GM23248 (cell line): ENCODE results near the gene LYRM1. TPM values are rescaled to one million over a fixed set of nuclear protein-coding genes. Genes with fewer than 3 reads are reported as not detected.
A peak's percentile ranks its signal among the peaks of the same experiment; 100 is the strongest.

Experiments used
- DNase-seq: peaks from one replicate; pipeline ENCODE4 v3.0.0-alpha.2; 2015
- H2AFZ ChIP-seq: fragments of 200-600 bp; sonication (generic); 2 replicates; pipeline ENCODE4 v1.6.1; 2016; ENCODE audit warnings: antibody characterized with exemption
- H3F3A ChIP-seq: fragments of 200-600 bp; sonication (generic); 2 replicates; pipeline ENCODE4 v1.6.1; 2016; ENCODE audit warnings: mild to moderate bottlenecking, antibody characterized with exemption, mixed run types; ENCODE audit not compliant: insufficient read depth
- H3K27ac ChIP-seq: fragments of 200-600 bp; sonication (generic); 2 replicates; pipeline ENCODE4 v1.5.1; 2016; ENCODE audit warnings: mild to moderate bottlenecking
- H3K27me3 ChIP-seq: fragments of 200-600 bp; sonication (generic); replicated peaks from 2 replicates; pipeline ENCODE4 v1.6.1; 2016; ENCODE audit warnings: mild to moderate bottlenecking; ENCODE audit not compliant: insufficient read depth
- H3K36me3 ChIP-seq: fragments of 200-600 bp; sonication (generic); 2 replicates; pipeline ENCODE4 v1.6.1; 2016; ENCODE audit warnings: low read depth, mild to moderate bottlenecking
- H3K4me1 ChIP-seq: fragments of 200-600 bp; sonication (generic); 2 replicates; pipeline ENCODE4 v1.6.1; 2016; ENCODE audit warnings: mild to moderate bottlenecking; ENCODE audit not compliant: insufficient read depth
- H3K4me2 ChIP-seq: fragments of 200-600 bp; sonication (generic); one replicate; pipeline ENCODE4 v1.6.1; 2016; ENCODE audit warnings: mild to moderate bottlenecking; ENCODE audit not compliant: unreplicated experiment
- H3K4me3 ChIP-seq: fragments of 200-600 bp; sonication (generic); 2 replicates; pipeline ENCODE4 v1.5.1; 2016; ENCODE audit warnings: mild to moderate bottlenecking
- H3K79me2 ChIP-seq: fragments of 200-600 bp; sonication (generic); 2 replicates; pipeline ENCODE4 v1.6.1; 2016; ENCODE audit warnings: mild to moderate bottlenecking; ENCODE audit not compliant: insufficient read depth
- H3K9ac ChIP-seq: fragments of 200-600 bp; sonication (generic); 2 replicates; pipeline ENCODE4 v1.6.1; 2016; ENCODE audit warnings: mild to moderate bottlenecking
- H3K9me2 ChIP-seq: fragments of 200-600 bp; sonication (generic); 2 replicates; pipeline ENCODE4 v1.6.1; 2016; ENCODE audit warnings: mixed run types, mild to moderate bottlenecking, moderate library complexity; ENCODE audit not compliant: insufficient read depth
- H3K9me3 ChIP-seq: fragments of 200-600 bp; sonication (generic); one replicate; pipeline ENCODE4 v1.6.1; 2017; ENCODE audit warnings: low read depth
- H4K20me1 ChIP-seq: fragments of 200-600 bp; sonication (generic); 2 replicates; pipeline ENCODE4 v1.6.0; 2016; ENCODE audit not compliant: insufficient read depth
- EZH2 ChIP-seq: fragments of 200-600 bp; sonication (generic); IDR thresholded peaks from 2 replicates; pipeline ENCODE4 v1.6.1; 2018; ENCODE audit warnings: antibody characterized with exemption, mild to moderate bottlenecking; ENCODE audit not compliant: insufficient read depth, poor library complexity, severe bottlenecking
- EZH2phosphoT487 ChIP-seq: fragments of 200-600 bp; sonication (generic); IDR thresholded peaks from 2 replicates; pipeline ENCODE4 v1.6.1; 2018; ENCODE audit warnings: antibody characterized with exemption, moderate library complexity, mild to moderate bottlenecking, low read depth; ENCODE audit not compliant: insufficient read depth
- WGBS, 2 experiments: methylation state at CpG; one replicate each; pipeline ENCODE4 v1.1.6; 2015 to 2017; ENCODE audit warnings: low lambda C conversion rate in 2 of 2, low coverage in 1 of 2; ENCODE audit errors: missing lambda C conversion rate in 2 of 2; 5-methylcytosine and 5-hydroxymethylcytosine counted together
- in situ Hi-C: fragments of 300-500 bp; cut with MboI; formaldehyde crosslinking; loops from 2 replicates; pipeline ENCODE4 v1.15.0; 2020
- polyA plus RNA-seq: library from polyadenylated mRNA; unstranded; fragments of >200 nt; fragmentation: Nextera tagmentation; extraction: Ambion mirVana; gene quantifications from 2 replicates; pipeline ENCODE4 v1.2.1, GENCODE V29; 2016
- total RNA-seq: library from RNA; depleted of rRNA; stranded (reverse); fragments of >200 nt; shearing (Covaris generic); gene quantifications from 2 replicates; pipeline ENCODE4 v1.2.3, GENCODE V29; 2014

The LYRM1 gene
- total and polyA plus RNA-seq, 2 experiments from 2014 or later, result 32.1 to 40.9 TPM

- H3K36me3 ChIP-seq, result peaks cover 20% of the 10 kb centered on the region
- H3K4me3 ChIP-seq, result peak overlapping the region; percentile 88
- peaks cover 91% of the 10 kb centered on the region for H3K79me2 ChIP-seq
- no peaks in the 10 kb centered on the region for H3K9me2 ChIP-seq
- DNase-seq, result peak; percentile 48
- H3K27ac ChIP-seq, result peak overlapping the region; percentile 97
- no peak overlapping the region for H2AFZ ChIP-seq
- no peaks in the 10 kb centered on the region for H3K27me3 ChIP-seq
- in situ Hi-C loops, result no loop called here
- H3K9me3 ChIP-seq, result no peaks in the 10 kb centered on the region
- WGBS, 2 experiments, result 0 to 1% methylated on average over 10 to 21 of the region's 23 CpGs
- peaks cover 15% of the 10 kb centered on the region for H4K20me1 ChIP-seq
- H3K4me1 ChIP-seq, result peaks cover 49% of the 10 kb centered on the region
- H3F3A ChIP-seq, result peaks cover 64% of the 10 kb centered on the region
- H3K4me2 ChIP-seq, result peak overlapping the region; percentile 100
- peak overlapping the region; percentile 98 for H3K9ac ChIP-seq
- no peak for TF ChIP-seq EZH2
- TF ChIP-seq EZH2phosphoT487, result no peak
These were observed 883 bp upstream of the LYRM1 start for GRCh38 chr16:20899477-20900298.

GRCh38 chr16:20901068-20901435 is 481 bp downstream of the LYRM1 start:
- Histone ChIP-seq H3K9me2 (no peaks in the 10 kb centered on the region), H3F3A (peaks cover 78% of the 10 kb centered on the region), H3K36me3 (peaks cover 13% of the 10 kb centered on the region), H2AFZ (peak overlapping the region; percentile 75), H3K4me1 (peaks cover 63% of the 10 kb centered on the region), H3K4me3 (peak overlapping the region; percentile 88), H3K9ac (peak overlapping the region; percentile 98), H3K27me3 (no peaks in the 10 kb centered on the region), H3K79me2 (peaks cover 77% of the 10 kb centered on the region), H4K20me1 (peaks cover 15% of the 10 kb centered on the region), H3K9me3 (no peaks in the 10 kb centered on the region), H3K27ac (peak overlapping the region; percentile 97), H3K4me2 (peak overlapping the region; percentile 96)
- in situ Hi-C loops, result no loop called here
- WGBS, 2 experiments, result 1 to 2% methylated on average over 20 of the region's 20 CpGs
- no peak for DNase-seq
- TF ChIP-seq EZH2phosphoT487 (no peak), EZH2 (no peak)

GRCh38 chr16:20901436-20902112 is 1.0 kb downstream of the LYRM1 start:
- H3K4me2 ChIP-seq, result peak overlapping the region; percentile 96
- no peaks in the 10 kb centered on the region for H3K9me3 ChIP-seq
- peak; percentile 77 for DNase-seq
- H3K36me3 ChIP-seq, result peaks cover 9% of the 10 kb centered on the region; the same call in 1 of the 2 replicates
- H3K4me3 ChIP-seq, result peak overlapping the region; percentile 88
- in situ Hi-C loops, result no loop called here
- 46% methylated on average over 27 of the region's 27 CpGs for WGBS, 2 experiments
- no peaks in the 10 kb centered on the region for H3K9me2 ChIP-seq
- H3K4me1 ChIP-seq, result peaks cover 66% of the 10 kb centered on the region
- peak overlapping the region; percentile 75 for H2AFZ ChIP-seq
- TF ChIP-seq EZH2, result no peak
- TF ChIP-seq EZH2phosphoT487, result no peak
- peaks cover 80% of the 10 kb centered on the region for H3F3A ChIP-seq
- H3K9ac ChIP-seq, result peak overlapping the region; percentile 98
- peaks cover 72% of the 10 kb centered on the region for H3K79me2 ChIP-seq
- H3K27me3 ChIP-seq, result no peaks in the 10 kb centered on the region
- peak overlapping the region; percentile 97 for H3K27ac ChIP-seq
- H4K20me1 ChIP-seq, result peaks cover 14% of the 10 kb centered on the region

GRCh38 chr16:20902426-20902825 is 1.9 kb downstream of the LYRM1 start:
- Histone ChIP-seq H3K4me3 (no peak overlapping the region), H3F3A (peaks cover 82% of the 10 kb centered on the region), H3K4me2 (no peak overlapping the region), H3K36me3 (0 out of 2 replicates have a peak, but pooled peaks cover 3% of the 10 kb centered on the region), H3K27me3 (no peaks in the 10 kb centered on the region), H3K27ac (no peak overlapping the region), H2AFZ (no peak overlapping the region), H3K9me2 (no peaks in the 10 kb centered on the region), H3K9me3 (no peaks in the 10 kb centered on the region), H3K79me2 (peaks cover 63% of the 10 kb centered on the region), H3K4me1 (peaks cover 66% of the 10 kb centered on the region), H3K9ac (no peak overlapping the region), H4K20me1 (peaks cover 8% of the 10 kb centered on the region; the same call in 1 of the 2 replicates)
- WGBS, 2 experiments, result 84 to 85% methylated on average over 6 of the region's 6 CpGs
- DNase-seq, result no peak
- in situ Hi-C loops, result no loop called here
- TF ChIP-seq EZH2phosphoT487 (no peak), EZH2 (no peak)
